Measurements from ENCODE around the gene TMEM40. TPM values are rescaled to one million over a fixed set of nuclear protein-coding genes. Genes with fewer than 3 reads are reported as not detected.

Gene TMEM40
- total RNA-seq, 6 experiments from 2014 or later = 0.35 to 1.1 (median 0.51) TPM; not detected in 3

- no peak overlapping the region for H3K4me3 ChIP-seq
- no peak for DNase-seq
- TF ChIP-seq POLR2A (IDR thresholded peaks at IDR 0.05) (no peak), CTCF (IDR thresholded peaks at IDR 0.05) (no peak)
- ATAC-seq = no peak
- H3K4me1 ChIP-seq = no peaks in the 10 kb centered on the region
- no peaks in the 10 kb centered on the region for H3K9me3 ChIP-seq
- intact Hi-C loops (cut with DNase I) = no loop called here
- H3K27me3 ChIP-seq = no peaks in the 10 kb centered on the region
- H3K27ac ChIP-seq = no peak overlapping the region
- H3K36me3 ChIP-seq = no peaks in the 10 kb centered on the region
- 89% methylated on average over 7 of the region's 9 CpGs for WGBS (ENCODE audit: insufficient coverage, low coverage, low lambda C conversion rate, missing lambda C conversion rate)
These were observed 12.2 kb upstream of the TMEM40 start for GRCh38 chr3:12771236-12771635.

- Histone ChIP-seq H3K27me3 (no peaks in the 10 kb centered on the region), H3K4me3 (no peak overlapping the region), H3K9me3 (no peaks in the 10 kb centered on the region), H3K36me3 (no peaks in the 10 kb centered on the region), H3K4me1 (no peaks in the 10 kb centered on the region), H3K27ac (no peak overlapping the region)
- intact Hi-C loops (cut with DNase I) = no loop called here
- ATAC-seq (no peak), DNase-seq (no peak)
- TF ChIP-seq POLR2A (IDR thresholded peaks at IDR 0.05) = no peak
- no peak for TF ChIP-seq CTCF (IDR thresholded peaks at IDR 0.05)
- 43% methylated on average over 1 of the region's 2 CpGs for whole genome bisulfite sequencing (ENCODE audit: insufficient coverage, low coverage, low lambda C conversion rate, missing lambda C conversion rate)
These were observed 10.7 kb upstream of the TMEM40 start for GRCh38 chr3:12769761-12770160.

- H3K36me3 ChIP-seq = no peaks in the 10 kb centered on the region
- TF ChIP-seq POLR2A (IDR thresholded peaks at IDR 0.05) (no peak), CTCF (IDR thresholded peaks at IDR 0.05) (no peak)
- H3K27me3 ChIP-seq = no peaks in the 10 kb centered on the region
- ATAC-seq (no peak), DNase-seq (no peak)
- H3K27ac ChIP-seq = no peak overlapping the region
- H3K9me3 ChIP-seq = no peaks in the 10 kb centered on the region
- H3K4me1 ChIP-seq = no peaks in the 10 kb centered on the region
- 94% methylated on average over 7 of the region's 54 CpGs for WGBS (ENCODE audit: insufficient coverage, low coverage, low lambda C conversion rate, missing lambda C conversion rate)
- intact Hi-C loops (cut with DNase I) = no loop called here
- no peak overlapping the region for H3K4me3 ChIP-seq
These were observed 9.8 kb upstream of the TMEM40 start for GRCh38 chr3:12768579-12769527.

GRCh38 chr3:12766541-12766940, 7.5 kb upstream of the TMEM40 start:
- TF ChIP-seq CTCF (IDR thresholded peaks at IDR 0.05) = no peak
- TF ChIP-seq POLR2A (IDR thresholded peaks at IDR 0.05) = no peak
- H3K27ac ChIP-seq = no peak overlapping the region
- H3K27me3 ChIP-seq = no peaks in the 10 kb centered on the region
- H3K4me3 ChIP-seq = no peak overlapping the region
- intact Hi-C loops (cut with DNase I) = no loop called here
- H3K9me3 ChIP-seq = no peaks in the 10 kb centered on the region
- WGBS (ENCODE audit: insufficient coverage, low coverage, low lambda C conversion rate, missing lambda C conversion rate) = 67% methylated on average over 6 of the region's 6 CpGs
- H3K36me3 ChIP-seq = no peaks in the 10 kb centered on the region
- no peaks in the 10 kb centered on the region for H3K4me1 ChIP-seq
- ATAC-seq (no peak), DNase-seq (no peak)
